Breast epithelium (tissue), 4 donors: Measurements from ENCODE around the gene RPS21. TPM values are rescaled to one million over a fixed set of nuclear protein-coding genes. Genes with fewer than 3 reads are reported as not detected.

Source experiments
- DNase-seq, 2 donors: peaks; one replicate each; pipeline ENCODE4 v3.0.0-alpha.2; 2019; ENCODE audit warnings: low spot score in 2 of 2
- H3K27ac ChIP-seq, 2 donors: fragments of 200-600 bp; sonication (generic) in 1 of 2; one replicate each; pipeline ENCODE4 v1.5.1; 2016 to 2019; ENCODE audit warnings: mild to moderate bottlenecking in 1 of 2
- H3K27me3 ChIP-seq, 2 donors: fragments of 200-600 bp; sonication (generic) in 1 of 2; one replicate each; pipeline versions ENCODE4 v1.5.1 to v1.6.0; 2017 to 2019; ENCODE audit warnings: control low read depth in 1 of 2, mild to moderate bottlenecking in 1 of 2
- H3K36me3 ChIP-seq: fragments of 200-600 bp; one replicate; pipeline ENCODE4 v1.5.1; 2019
- H3K4me1 ChIP-seq, 2 donors: fragments of 200-600 bp; sonication (generic); one replicate each; pipeline ENCODE4 v1.5.1; 2016 to 2019; ENCODE audit warnings: control low read depth in 1 of 2
- H3K4me3 ChIP-seq, 3 donors: fragments of 200-600 bp; sonication (generic); 1 replicate in 2 of 3; 2 replicates in 1 of 3; pipeline ENCODE4 v1.5.1; 2016 to 2019; ENCODE audit warnings: mild to moderate bottlenecking in 3 of 3, moderate library complexity in 2 of 3
- H3K9me3 ChIP-seq, 2 donors: fragments of 200-600 bp; sonication (generic) in 1 of 2; one replicate each; pipeline ENCODE4 v1.5.1; 2016 to 2019; ENCODE audit warnings: control low read depth in 1 of 2
- POLR2A ChIP-seq: fragments of 450-650 bp; IDR thresholded peaks from one replicate; pipeline ENCODE4 v1.6.1; 2016; ENCODE audit warnings: antibody characterized with exemption, mild to moderate bottlenecking, moderate library complexity
- POLR2AphosphoS5 ChIP-seq, 3 donors: sonication (generic); formaldehyde crosslinking; IDR thresholded peaks; one replicate each; pipeline ENCODE4 v1.6.1; 2017; ENCODE audit warnings: antibody characterized with exemption in 3 of 3
- intact Hi-C: fragments of 100-400 bp; cut with DNase I; formaldehyde crosslinking; loops from one replicate; pipeline ENCODE4 v1.15.1; 2023; ENCODE audit warnings: low total_unique reads
- total RNA-seq, 3 donors: library from RNA; depleted of rRNA; stranded (reverse); fragments of >200 nt; gene quantifications; one replicate each; pipeline ENCODE4 v1.1.0, GENCODE V29; 2016
- TF ChIP-seq, protein P1 (sequence below), 3 donors: fragments of 450-650 bp; IDR thresholded peaks; one replicate each; pipeline ENCODE4 v1.5.1; 2016 to 2017; ENCODE audit warnings: antibody characterized with exemption in 3 of 3, mild to moderate bottlenecking in 3 of 3, moderate library complexity in 3 of 3

RPS21 gene
- total RNA-seq, 3 donors from 2014 or later = 1,723 to 3,116 (median 2,974) TPM

DNA sequence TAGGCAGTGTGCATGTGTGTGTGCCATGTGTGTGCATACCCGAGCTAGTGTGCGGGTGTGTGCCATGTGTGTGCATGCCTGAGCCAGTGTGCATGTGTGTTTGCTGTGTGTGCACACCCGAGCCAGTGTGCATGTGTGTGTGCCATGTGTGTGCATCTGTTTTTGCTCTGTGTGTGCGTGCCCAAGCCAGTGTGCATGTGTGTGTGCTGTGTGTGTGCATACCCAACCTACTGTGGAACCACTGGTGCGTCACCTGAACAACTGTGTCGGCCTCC is 34.8 kb downstream of the RPS21 start:
- intact Hi-C loops = no loop called here

DNA sequence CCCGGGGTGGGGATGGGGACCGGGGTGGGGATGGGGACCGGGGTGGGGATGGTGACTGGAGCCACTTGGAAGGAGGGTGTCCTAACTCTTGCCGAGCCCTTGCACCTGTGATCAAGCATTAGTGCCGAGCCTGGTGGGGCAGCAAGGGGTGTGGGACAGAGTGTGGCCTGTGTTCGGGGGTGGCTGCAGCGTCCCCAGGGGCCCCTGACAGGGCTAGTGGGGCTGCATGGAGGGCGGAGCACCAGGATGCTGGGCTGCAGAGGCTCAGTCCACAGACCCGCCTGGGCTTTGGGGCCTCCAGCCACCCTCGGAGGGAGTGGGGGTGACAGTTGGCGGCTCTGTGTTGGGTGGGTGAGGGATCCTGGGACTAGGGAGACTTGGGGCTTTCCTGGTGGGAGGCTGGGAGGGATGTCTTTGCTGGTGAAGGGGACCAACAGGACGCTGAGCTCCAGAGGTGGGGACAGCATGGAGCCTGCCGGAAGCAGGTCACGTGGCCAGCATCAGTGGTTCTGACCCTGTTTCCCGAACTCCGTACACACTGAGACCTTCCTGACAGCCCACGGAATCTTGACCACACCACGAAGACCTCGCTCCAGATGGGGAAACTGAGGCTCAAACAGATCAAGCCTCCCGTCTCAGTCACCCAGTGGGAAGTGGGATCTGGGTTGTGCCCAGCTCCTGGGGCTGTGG is 35.9 kb downstream of the RPS21 start:
- intact Hi-C loops = no loop called here
- DNase-seq = no peak
- peaks cover 0 to 2% of the 10 kb centered on the region in 2 donors for H3K4me1 ChIP-seq
- no peaks in the 10 kb centered on the region for H3K36me3 ChIP-seq
- no peak overlapping the region for H3K4me3 ChIP-seq
- H3K27me3 ChIP-seq = peaks cover 0 to 18% of the 10 kb centered on the region in 2 donors
- no peak overlapping the region for H3K27ac ChIP-seq
- TF ChIP-seq POLR2A (no peak), POLR2AphosphoS5 (IDR thresholded peaks at IDR 0.05) (no peak)
- TF ChIP-seq, protein P1, sequence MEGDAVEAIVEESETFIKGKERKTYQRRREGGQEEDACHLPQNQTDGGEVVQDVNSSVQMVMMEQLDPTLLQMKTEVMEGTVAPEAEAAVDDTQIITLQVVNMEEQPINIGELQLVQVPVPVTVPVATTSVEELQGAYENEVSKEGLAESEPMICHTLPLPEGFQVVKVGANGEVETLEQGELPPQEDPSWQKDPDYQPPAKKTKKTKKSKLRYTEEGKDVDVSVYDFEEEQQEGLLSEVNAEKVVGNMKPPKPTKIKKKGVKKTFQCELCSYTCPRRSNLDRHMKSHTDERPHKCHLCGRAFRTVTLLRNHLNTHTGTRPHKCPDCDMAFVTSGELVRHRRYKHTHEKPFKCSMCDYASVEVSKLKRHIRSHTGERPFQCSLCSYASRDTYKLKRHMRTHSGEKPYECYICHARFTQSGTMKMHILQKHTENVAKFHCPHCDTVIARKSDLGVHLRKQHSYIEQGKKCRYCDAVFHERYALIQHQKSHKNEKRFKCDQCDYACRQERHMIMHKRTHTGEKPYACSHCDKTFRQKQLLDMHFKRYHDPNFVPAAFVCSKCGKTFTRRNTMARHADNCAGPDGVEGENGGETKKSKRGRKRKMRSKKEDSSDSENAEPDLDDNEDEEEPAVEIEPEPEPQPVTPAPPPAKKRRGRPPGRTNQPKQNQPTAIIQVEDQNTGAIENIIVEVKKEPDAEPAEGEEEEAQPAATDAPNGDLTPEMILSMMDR (IDR thresholded peaks at IDR 0.05) = no peak
- H3K9me3 ChIP-seq = no peaks in the 10 kb centered on the region

More for the DNA sequence above, 34.8 kb downstream of the RPS21 start:
- no peak for DNase-seq
- no peak overlapping the region for H3K4me3 ChIP-seq
- no peaks in the 10 kb centered on the region for H3K9me3 ChIP-seq
- peaks cover 0 to 18% of the 10 kb centered on the region in 2 donors for H3K27me3 ChIP-seq
- no peak for TF ChIP-seq POLR2AphosphoS5 (IDR thresholded peaks at IDR 0.05)
- TF ChIP-seq, protein P1 (IDR thresholded peaks at IDR 0.05) = no peak
- no peak for TF ChIP-seq POLR2A
- H3K27ac ChIP-seq = no peak overlapping the region
- H3K36me3 ChIP-seq = no peaks in the 10 kb centered on the region
- no peaks in the 10 kb centered on the region for H3K4me1 ChIP-seq

DNA sequence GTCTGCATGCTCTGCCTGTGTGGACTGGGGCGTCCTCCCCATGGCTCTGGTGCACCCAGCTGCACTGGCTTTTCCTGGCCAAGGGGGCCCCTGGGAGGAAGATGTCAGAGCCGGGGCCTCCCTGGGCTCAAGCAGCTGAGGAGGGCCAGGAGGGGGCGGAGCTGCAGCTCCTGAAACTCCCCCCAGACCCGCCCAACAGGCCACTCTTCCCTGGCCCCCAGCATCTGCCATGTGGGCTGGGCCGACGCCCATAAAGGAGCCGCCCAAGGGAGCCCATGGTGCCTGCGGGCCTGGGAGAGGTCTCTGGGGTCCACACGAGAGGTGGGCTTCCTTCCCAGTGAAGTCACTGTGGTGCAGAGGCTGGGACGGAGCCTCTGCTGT is 36.4 kb downstream of the RPS21 start:
- Histone ChIP-seq H3K36me3 (no peaks in the 10 kb centered on the region), H3K4me1 (peaks cover 5 to 7% of the 10 kb centered on the region in 2 donors), H3K4me3 (no peak overlapping the region), H3K9me3 (no peaks in the 10 kb centered on the region), H3K27me3 (peaks cover 0 to 18% of the 10 kb centered on the region in 2 donors), H3K27ac (no peak overlapping the region)
- TF ChIP-seq, protein P1 (IDR thresholded peaks at IDR 0.05) = no peak
- TF ChIP-seq POLR2AphosphoS5 (IDR thresholded peaks at IDR 0.05) (no peak), POLR2A (no peak)
- no peak for DNase-seq
- intact Hi-C loops = no loop called here

DNA sequence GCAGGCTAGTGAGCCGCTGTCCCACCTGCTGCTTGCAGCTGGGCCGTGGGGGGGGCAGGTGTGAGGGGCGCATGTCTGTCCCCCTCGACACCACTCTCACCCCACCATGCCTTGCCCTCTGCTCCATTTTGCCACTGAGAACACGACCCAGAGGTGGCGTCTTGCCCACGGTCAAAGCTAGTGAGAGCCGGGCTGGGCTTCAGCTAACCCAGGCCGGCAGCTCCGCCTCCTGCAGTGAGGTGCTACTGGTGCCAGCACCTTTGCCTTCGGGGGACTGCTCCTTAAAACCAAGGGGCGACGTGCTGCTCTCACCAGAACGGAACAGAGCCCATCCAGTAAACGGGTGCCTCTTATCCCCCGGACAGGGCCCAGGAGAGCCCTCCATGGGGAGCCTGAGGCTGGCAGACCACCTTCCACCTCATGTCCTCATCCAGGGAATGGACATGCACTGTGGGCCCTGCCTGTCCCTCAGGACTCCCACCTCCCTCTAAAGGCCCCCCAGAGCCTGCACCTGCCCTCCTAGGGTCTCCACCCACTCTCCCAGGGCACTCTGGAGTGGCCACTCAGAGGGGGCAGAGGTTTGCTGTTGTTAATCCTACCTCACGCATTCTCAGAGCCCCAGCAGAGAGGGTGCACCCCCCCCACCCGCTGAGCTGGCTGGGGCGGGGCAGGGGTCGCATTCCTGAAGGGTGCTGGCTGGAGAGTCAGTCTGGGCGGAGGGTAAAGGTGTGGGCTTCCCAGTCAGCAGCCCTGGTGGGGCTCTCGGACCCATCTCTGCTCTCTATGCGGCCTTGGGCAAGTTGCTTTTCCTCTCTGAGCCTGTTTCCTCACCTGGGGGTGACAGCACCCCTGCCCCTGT is 37.6 kb downstream of the RPS21 start:
- DNase-seq = no peak
- no peaks in the 10 kb centered on the region for H3K9me3 ChIP-seq
- peaks cover 9 to 11% of the 10 kb centered on the region in 2 donors for H3K4me1 ChIP-seq
- H3K27me3 ChIP-seq = peaks cover 0 to 18% of the 10 kb centered on the region in 2 donors
- TF ChIP-seq POLR2A (no peak), POLR2AphosphoS5 (IDR thresholded peaks at IDR 0.05) (no peak)
- TF ChIP-seq, protein P1 (IDR thresholded peaks at IDR 0.05) = no peak
- no peaks in the 10 kb centered on the region for H3K36me3 ChIP-seq
- H3K4me3 ChIP-seq = no peak overlapping the region
- intact Hi-C loops = no loop called here
- no peak overlapping the region for H3K27ac ChIP-seq
